HG03469 (cell line): ENCODE results near the gene VEGFD.

Experiments used
- ATAC-seq: cut with Tn5 transposase; IDR thresholded peaks from one replicate; pipeline ENCODE4 v1.9.1; 2021; ENCODE audit warnings: mild to moderate bottlenecking, moderate library complexity, moderate number of reproducible peaks; ENCODE audit not compliant: unreplicated experiment

The VEGFD gene

GRCh38 chrX:15366506-15367352, 17.5 kb downstream of the VEGFD start:
- ATAC-seq = no peak

DNA sequence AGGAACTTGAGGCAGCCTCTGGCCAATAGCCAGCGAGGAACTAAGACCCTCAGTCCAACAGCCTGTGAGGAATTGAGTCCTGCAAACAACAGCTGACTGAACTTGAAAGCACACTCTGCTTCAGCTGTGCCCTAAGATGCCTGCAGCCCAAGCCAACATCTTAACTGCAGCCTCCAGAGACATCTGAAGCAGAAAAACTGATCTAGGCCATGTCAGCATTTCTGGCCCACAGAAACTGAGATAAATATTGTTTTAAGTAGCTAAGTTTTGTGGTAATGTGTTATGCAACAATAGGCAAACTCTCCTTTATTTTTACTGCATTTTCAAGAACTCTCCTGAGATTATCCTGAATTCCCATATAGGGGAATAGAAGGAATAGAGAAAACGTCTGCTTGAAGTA, 24.5 kb downstream of the VEGFD start:
- no peak for ATAC-seq

- ATAC-seq = no peak
Observed at GRCh38 chrX:15358533-15358932, 25.7 kb downstream of the VEGFD start.

DNA sequence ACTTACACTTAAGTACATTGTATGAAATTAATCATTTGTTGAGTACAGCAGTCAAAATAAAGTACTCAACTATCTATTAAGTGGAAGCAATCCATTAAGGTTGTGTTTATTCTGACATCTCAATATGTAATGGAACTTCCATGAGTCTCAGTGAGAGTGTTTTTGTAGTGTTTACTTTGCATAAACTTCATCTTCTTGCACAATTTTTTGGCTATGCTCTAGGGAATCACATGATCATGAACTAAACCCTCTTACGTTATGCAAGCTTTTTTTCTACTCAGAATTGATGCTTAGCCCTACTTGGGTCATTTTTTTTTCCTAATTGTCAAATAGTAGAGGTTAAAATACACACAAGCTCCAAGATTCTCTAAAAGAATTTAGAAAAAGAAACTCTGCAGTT, 27.8 kb downstream of the VEGFD start:
- ATAC-seq = no peak

DNA sequence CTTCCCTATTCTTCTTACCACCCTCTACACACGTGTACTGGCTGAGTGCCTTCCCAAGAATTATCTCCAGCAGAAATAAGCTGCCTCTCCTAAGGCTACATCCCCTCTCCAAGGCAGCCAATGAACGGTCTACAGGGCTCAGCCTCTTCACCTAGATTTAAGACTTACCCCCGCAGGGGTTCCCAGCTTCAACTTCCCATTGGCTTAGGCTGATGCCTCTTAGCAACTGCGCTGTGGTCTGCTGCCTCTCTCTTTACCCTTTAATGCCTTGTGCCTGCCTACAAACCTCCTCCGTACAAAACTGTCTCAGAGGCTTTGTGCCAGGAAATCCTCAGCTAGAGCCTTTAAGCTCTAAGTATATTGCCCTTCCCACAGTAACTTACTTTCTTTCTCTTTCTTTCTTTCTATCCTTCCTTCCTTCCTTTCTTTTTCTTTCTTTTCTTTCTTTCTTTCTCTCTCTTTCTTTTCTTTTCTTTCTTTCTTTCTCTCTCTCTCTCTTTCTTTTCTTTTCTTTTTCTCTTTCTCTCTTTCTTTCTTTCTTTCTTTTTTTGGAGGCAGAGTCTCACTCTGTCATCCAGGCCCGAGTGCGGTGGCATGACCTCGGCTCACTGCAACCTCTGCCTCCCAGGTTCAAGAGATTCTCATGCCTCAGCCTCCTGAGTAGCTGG, 33.8 kb downstream of the VEGFD start:
- no peak for ATAC-seq

GRCh38 chrX:15349046-15349445, 35.2 kb downstream of the VEGFD start:
- ATAC-seq = no peak

DNA sequence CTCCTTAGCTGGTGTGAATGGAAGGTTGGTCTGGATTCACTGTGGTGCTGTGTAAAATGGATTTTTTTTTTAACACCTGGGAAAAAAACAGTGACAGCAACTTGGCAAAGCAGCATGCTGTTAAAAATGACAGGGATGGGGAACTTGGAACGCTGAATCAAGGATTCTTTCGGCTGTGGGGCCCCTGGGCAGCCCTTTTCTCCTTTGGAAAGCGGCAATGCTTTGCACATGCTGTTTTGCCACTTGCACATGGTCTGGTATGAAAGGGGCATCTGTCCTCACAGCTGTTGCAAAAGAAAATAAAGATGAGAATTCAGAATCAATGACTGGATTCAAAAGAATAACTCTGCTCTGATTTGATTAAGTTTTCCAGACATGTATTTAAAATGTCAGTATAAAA, 38.2 kb downstream of the VEGFD start:
- ATAC-seq = no peak

GRCh38 chrX:15344106-15344505, 40.1 kb downstream of the VEGFD start:
- ATAC-seq = no peak

DNA sequence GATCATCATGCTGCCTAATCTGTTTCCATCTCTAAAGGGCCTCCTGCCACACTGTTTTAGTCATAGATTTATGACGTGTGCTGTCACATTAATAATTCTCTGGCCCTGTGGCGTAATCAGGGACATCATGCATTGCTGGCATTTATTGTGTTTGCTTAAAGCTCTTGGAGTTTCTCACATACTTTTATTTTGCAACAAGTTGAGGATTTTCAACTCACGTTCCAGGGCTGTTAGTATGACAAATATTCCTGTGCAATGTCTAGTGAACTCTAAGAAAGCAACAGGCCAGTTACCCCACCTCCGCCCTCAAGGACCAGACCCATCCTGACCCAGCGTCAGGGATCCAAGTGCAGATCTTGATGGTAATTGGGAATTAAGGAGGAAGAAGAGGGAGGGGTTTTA, 41.1 kb downstream of the VEGFD start:
- no peak for ATAC-seq

DNA sequence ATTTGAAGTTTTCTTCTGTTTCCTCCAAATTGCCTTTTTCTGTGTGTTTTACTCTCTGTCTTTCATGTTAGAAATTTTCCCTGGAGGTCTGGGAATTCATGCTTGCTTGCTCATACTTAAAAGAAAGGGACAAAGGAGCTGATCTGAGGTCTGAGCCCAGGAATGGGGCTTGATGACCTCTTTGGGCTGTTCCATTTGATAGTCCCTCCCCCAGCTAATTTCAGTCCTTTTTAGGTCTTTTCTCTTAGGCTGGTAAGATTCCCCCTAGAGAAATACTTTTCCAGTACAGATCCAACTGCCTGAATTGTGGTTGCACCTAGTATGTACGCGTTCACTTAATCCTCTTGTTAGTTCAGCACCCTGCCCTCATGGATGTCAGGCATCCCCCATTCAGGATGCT, 43.3 kb downstream of the VEGFD start:
- ATAC-seq = no peak

GRCh38 chrX:15336023-15336413, 48.2 kb downstream of the VEGFD start:
- no peak for ATAC-seq

DNA sequence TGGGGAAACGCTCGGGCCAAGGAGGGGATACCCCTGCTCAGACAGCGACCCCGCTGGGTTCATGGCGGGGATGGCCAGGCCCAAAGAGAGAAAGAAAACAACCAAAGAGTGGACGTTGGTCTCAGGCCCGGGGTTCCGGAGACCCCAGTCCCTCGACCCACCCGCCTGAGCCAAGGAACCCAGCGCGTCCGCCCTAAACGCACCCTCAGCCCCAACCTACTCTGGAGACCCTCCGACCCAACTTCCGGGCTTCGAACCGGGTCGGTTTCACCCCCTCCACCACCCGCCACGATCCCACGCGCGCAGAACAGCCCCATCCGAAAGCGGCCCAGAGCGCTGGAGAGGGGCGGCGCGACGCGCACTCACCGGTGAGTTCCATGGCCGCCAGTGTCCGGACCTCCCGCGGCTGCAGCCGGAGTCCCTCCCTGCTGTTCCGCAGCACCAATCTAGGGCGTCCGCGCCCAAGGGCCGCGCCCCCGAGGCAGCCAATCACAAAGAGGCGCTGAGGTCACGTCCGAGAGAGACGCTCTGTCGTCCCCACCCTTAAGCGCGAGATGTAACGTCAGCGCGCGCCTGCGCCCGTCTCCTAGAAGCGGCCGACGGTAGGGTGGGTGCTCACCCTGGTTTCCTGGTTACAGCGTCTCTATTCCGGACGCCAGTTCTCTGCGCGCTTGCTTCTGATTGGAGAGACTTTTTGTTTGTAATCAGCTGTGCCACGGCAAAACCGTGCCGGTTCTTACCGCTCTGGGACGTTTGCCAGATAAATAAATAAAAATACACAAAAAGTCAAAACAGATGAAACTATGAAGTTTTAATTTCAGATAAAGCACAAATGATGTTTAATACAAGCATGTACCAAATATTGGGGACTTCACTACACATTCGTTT, 48.8 kb downstream of the VEGFD start, which contains the start of gene PIGA:
PIGA (minus strand) TSS at position 389 of the 888 bp plus-strand sequence. CDS start 3,593 bp downstream, outside the sequence.
- ATAC-seq = peak; percentile 96

- no peak for ATAC-seq
Observed at GRCh38 chrX:15334561-15334960, 49.7 kb downstream of the VEGFD start.

DNA sequence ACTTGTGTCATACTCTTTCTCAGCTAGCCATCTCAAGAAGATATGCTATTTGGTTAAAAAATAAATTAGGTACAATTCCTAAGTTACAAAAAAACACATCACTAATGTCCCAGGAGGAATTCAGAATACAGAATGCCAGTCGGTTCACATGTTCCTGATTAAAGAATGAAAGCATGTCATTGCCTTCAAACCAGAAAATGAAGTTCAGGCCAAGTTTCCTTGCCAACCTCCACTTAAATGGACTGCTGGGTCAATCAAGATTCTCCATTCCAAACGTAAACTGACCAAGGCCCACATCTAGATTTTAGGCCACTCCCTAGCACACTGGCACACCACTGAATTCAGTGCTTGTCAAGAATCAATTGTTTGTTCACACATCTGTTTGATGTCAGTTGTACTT, 55.4 kb downstream of the VEGFD start:
- no peak for ATAC-seq

DNA sequence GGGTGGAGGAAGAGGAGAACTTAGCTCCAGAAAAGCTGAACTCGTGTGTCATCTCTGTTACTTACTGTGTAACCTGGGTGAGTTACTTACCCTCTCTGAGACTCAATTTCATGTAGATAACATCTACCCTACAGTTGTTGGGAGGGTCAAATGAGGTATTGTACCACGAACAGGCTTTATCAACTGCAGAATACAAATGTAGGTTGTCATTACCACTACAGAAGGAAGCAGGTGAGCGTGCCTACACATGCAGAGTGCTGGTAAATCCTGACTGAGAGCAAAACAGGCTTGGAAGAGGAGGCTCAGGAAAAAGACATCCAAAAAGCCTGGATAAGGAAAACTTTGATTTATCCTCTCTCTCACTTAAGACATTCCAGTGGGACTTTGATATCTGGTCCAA, 56.1 kb downstream of the VEGFD start:
- ATAC-seq = no peak

DNA sequence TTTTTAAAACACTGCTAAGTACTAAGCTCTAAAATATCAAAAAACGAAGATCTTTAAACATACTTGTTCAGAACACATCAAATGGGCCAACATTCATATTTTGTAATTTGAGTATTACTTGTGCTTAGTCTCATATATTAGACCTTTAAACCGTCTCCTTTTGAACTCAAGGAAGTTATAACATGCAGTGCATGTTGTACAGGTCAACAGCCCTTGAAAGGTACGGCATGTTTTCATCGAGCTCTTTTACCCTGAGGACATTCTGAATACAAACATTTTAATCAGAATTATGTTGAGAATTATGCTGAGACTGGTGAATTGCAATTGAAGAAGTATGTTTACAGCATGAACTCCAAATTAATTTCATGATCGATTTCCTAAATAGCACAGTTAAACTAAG, 61.7 kb downstream of the VEGFD start:
- no peak for ATAC-seq

DNA sequence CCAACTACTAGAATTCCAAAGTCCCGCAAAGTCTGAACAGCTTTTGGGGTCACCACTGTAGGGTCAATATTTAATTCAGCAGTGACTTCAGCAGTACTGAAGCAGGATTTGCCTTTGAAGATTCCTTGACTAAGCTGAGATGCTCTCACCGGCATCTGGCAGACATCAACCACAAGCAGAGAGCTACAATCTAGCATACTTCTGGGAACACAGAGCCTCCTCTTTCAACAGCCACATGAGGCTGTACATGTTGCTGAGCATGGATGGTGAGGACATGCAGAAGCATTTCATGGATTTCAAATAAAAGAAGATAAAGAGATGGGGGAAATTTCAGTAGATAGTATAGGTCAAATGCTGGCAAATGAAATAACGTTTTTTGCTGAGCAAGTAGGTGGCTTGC, 62.1 kb downstream of the VEGFD start:
- ATAC-seq = no peak

- no peak for ATAC-seq
Observed at GRCh38 chrX:15321447-15321846, 62.8 kb downstream of the VEGFD start.

DNA sequence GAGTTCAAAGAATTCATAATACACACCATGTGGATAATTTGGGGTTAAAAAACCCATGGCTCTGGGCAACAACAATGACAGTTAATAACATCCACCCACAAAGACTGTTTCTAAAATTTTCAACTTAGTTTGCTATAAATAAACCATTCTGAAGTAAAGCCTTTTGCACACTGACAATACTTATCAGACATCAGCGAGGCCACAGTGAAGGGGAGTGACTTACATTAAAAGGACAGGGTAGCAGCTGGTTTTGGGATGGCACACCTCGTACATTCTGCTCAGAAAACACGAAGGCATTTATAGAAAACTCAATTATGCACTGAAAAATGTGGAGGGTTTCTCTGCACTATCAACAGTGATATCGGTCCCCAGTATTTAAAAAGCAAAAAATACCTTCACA, 63.9 kb downstream of the VEGFD start:
- no peak for ATAC-seq

DNA sequence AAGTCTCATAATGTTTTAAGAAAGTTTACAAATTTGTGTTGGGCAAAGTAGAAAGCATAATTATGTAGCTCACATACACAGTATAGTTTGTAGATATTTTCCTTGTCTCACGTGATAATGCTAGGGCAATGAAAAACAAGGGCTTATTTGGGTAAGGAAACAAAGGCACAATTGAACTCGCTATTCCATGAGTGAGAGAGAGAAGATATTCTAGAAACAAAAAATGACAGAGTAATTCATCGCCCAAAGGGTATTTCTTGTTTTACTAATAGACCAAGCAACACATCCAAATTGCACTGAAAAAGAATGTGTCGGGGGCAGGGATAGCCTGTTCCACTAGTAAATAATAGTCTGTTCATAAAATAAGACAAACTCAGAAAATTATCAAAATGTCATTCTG, 65.1 kb downstream of the VEGFD start:
- ATAC-seq = no peak

DNA sequence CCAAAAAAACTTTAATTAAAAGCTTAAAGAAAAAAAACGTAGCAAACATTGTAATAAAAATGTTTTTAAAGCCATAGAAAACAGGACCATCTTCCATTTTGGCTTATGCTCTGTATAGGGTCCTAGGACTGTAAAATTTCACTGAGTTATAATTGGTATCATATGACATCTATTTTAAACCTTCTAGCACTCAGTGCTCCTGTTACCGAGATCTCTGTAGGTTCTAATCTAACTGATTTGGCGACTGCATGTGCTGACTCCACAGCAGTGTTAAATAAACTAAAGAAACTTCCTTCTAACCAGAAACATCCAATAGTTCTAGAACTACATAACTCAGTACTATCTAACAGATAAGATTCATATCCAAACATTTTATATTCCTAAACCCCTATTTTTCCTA, 68.7 kb downstream of the VEGFD start, which contains the start of gene ASB11:
ASB11 (minus strand) TSS at position 132 of the 400 bp plus-strand sequence; CDS start at position 97, 35 bp downstream.
- no peak for ATAC-seq
